ENCODE results near the gene PRPH. TPM values are rescaled to one million over a fixed set of nuclear protein-coding genes. Genes with fewer than 3 reads are reported as not detected.

PRPH gene
- total RNA-seq, 1 donor from 2014 or later: 17.2 TPM

GRCh38 chr12:49347311-49348193 lies 52.6 kb downstream of the PRPH start:
- peak in 1 of 2 donors; percentile 81 for DNase-seq (ENCODE audit: extremely low spot score in 2 of 2)
- Histone ChIP-seq H3K36me3 (no peaks in the 10 kb centered on the region), H3K9me3 (no peaks in the 10 kb centered on the region), H3K27me3 (peaks cover 19% of the 10 kb centered on the region), H3K4me1 (peaks cover 53% of the 10 kb centered on the region), H3K27ac (no peak overlapping the region), H3K4me3 (peak overlapping the region; percentile 40 to 43)
- intact Hi-C loops (cut with DNase I): no loop called here
- peak in 1 of 2 donors; percentile 35 for TF ChIP-seq POLR2AphosphoS5 (IDR thresholded peaks at IDR 0.05; ENCODE audit: insufficient read depth in 1 of 2, low read depth in 1 of 2)
- TF ChIP-seq, protein P1, sequence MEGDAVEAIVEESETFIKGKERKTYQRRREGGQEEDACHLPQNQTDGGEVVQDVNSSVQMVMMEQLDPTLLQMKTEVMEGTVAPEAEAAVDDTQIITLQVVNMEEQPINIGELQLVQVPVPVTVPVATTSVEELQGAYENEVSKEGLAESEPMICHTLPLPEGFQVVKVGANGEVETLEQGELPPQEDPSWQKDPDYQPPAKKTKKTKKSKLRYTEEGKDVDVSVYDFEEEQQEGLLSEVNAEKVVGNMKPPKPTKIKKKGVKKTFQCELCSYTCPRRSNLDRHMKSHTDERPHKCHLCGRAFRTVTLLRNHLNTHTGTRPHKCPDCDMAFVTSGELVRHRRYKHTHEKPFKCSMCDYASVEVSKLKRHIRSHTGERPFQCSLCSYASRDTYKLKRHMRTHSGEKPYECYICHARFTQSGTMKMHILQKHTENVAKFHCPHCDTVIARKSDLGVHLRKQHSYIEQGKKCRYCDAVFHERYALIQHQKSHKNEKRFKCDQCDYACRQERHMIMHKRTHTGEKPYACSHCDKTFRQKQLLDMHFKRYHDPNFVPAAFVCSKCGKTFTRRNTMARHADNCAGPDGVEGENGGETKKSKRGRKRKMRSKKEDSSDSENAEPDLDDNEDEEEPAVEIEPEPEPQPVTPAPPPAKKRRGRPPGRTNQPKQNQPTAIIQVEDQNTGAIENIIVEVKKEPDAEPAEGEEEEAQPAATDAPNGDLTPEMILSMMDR (IDR thresholded peaks at IDR 0.05): peak; percentile 76 to 87 (median 80)
- no peak for TF ChIP-seq POLR2A (IDR thresholded peaks at IDR 0.05)

Other genes starting within 250 kb of the PRPH start
- 38.8 TPM for gene KMT2D, start 234.4 kb upstream of the PRPH start, total RNA-seq
- 1.7 TPM for gene RHEBL1, start 225.2 kb upstream of the PRPH start, total RNA-seq
- 1.5 TPM for gene DHH, start 200.3 kb upstream of the PRPH start, total RNA-seq
- 53.3 TPM for gene LMBR1L, start 184.3 kb upstream of the PRPH start, total RNA-seq
- 638 TPM for gene TUBA1B, start 163.8 kb upstream of the PRPH start, total RNA-seq
- 236 TPM for gene TUBA1A, start 106.1 kb upstream of the PRPH start, total RNA-seq
- gene TUBA1C, start 30.1 kb upstream of the PRPH start, total RNA-seq: 218 TPM
- 4.9 TPM for gene TROAP, start 28.1 kb downstream of the PRPH start, total RNA-seq
- 2.0 TPM for gene C1QL4, start 42.0 kb downstream of the PRPH start, total RNA-seq
- gene DNAJC22, start 51.7 kb downstream of the PRPH start, total RNA-seq: 3.7 TPM
- 28.0 TPM for gene SPATS2, start 72.3 kb downstream of the PRPH start, total RNA-seq
- gene KCNH3, start 243.9 kb downstream of the PRPH start, total RNA-seq: not detected

Measured in vagina (tissue), 2 donors.